SK-N-MC (cell line): Measurements from ENCODE around the gene IL11RA.

Experiments used
- EZH2 ChIP-seq: fragments of 200-600 bp; sonication (generic); IDR thresholded peaks from one replicate; pipeline ENCODE4 v1.6.1; 2017; ENCODE audit warnings: antibody characterized with exemption
- POLR2AphosphoS5 ChIP-seq: IDR thresholded peaks from 2 replicates; pipeline ENCODE4 v1.6.1; 2012; ENCODE audit warnings: mild to moderate bottlenecking, low read depth, low read length, borderline replicate concordance

- no peak for TF ChIP-seq POLR2AphosphoS5
- no peak for TF ChIP-seq EZH2
Measured at GRCh38 chr9:34629491-34629808, 22.5 kb upstream of the IL11RA start.
